Stimulated activated naive B cell treated with anti-CD40 and anti-IgM and Interleukin-4, amounts not matched to agents 10 μg/mL and 1 μg/mL and 100 μg/mL, for 72 hours (primary cell): ENCODE data around the gene ADH6.

Experiments used
- ATAC-seq, 2 donors: fragments of 150-1000 bp; cut with Tn5 transposase; replicated peaks; 2 replicates each; pipeline ENCODE4 v1.10.0; 2021; ENCODE audit warnings: moderate library complexity in 1 of 2
- DNase-seq: peaks from one replicate; pipeline ENCODE4 v3.0.0; 2021
- H3K27ac Mint-ChIP-seq: one replicate; pipeline ENCODE4 v1.8.0; 2022; ENCODE audit warnings: mild to moderate bottlenecking, mixed read lengths
- H3K27me3 Mint-ChIP-seq, 2 donors: one replicate each; pipeline ENCODE4 v1.8.0; 2022; ENCODE audit warnings: mixed read lengths in 2 of 2
- H3K36me3 Mint-ChIP-seq, 2 donors: one replicate each; pipeline ENCODE4 v1.8.0; 2022; ENCODE audit warnings: mixed read lengths in 2 of 2, mild to moderate bottlenecking in 1 of 2
- H3K4me1 Mint-ChIP-seq, 2 donors: one replicate each; pipeline ENCODE4 v1.8.0; 2022; ENCODE audit warnings: mixed read lengths in 2 of 2, mild to moderate bottlenecking in 1 of 2
- H3K4me3 Mint-ChIP-seq, 2 donors: one replicate each; pipeline ENCODE4 v1.8.0; 2022; ENCODE audit warnings: mild to moderate bottlenecking in 2 of 2, mixed read lengths in 2 of 2, moderate library complexity in 1 of 2
- H3K9me3 Mint-ChIP-seq, 2 donors: one replicate each; pipeline ENCODE4 v1.8.0; 2022; ENCODE audit warnings: mixed read lengths in 2 of 2, mild to moderate bottlenecking in 1 of 2

The ADH6 gene

DNA sequence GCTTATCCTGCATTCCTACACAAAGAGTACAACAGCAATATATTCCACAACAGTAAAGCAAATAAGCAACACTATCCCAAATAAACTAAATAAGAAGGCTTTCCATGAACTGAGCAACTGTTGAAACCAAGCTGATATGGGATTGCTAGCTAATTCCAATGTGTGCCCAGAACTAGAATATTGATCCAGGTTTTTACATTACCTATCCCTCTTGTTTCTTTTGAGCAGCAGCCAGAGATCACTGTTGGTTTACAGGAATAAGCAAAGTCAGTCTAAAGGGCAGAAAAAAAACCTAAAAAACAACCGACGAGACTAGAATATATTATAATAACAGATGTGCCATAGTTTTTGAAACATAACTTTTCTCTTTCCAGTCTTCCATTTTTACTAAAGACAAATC lies 52.5 kb downstream of the ADH6 start:
- peaks cover 0 to 2% of the 10 kb centered on the region in 2 donors for H3K36me3 Mint-ChIP-seq
- DNase-seq (no peak), ATAC-seq (no peak)
- H3K4me1 Mint-ChIP-seq = no peaks in the 10 kb centered on the region
- H3K4me3 Mint-ChIP-seq = no peak overlapping the region
- peaks cover 2 to 7% of the 10 kb centered on the region in 2 donors for H3K9me3 Mint-ChIP-seq
- no peak overlapping the region for H3K27ac Mint-ChIP-seq
- no peaks in the 10 kb centered on the region for H3K27me3 Mint-ChIP-seq

- peaks cover 2 to 7% of the 10 kb centered on the region in 2 donors for H3K9me3 Mint-ChIP-seq
- no peak overlapping the region for H3K4me3 Mint-ChIP-seq
- H3K27me3 Mint-ChIP-seq = no peaks in the 10 kb centered on the region
- peaks cover 0 to 2% of the 10 kb centered on the region in 2 donors for H3K36me3 Mint-ChIP-seq
- DNase-seq = no peak
- H3K27ac Mint-ChIP-seq = no peak overlapping the region
- no peaks in the 10 kb centered on the region for H3K4me1 Mint-ChIP-seq
- ATAC-seq = no peak
These were observed 53.1 kb downstream of the ADH6 start for GRCh38 chr4:99165978-99166377.

GRCh38 chr4:99161373-99162099 lies 57.5 kb downstream of the ADH6 start:
- Mint-ChIP-seq H3K9me3 (peaks cover 0 to 2% of the 10 kb centered on the region in 2 donors), H3K4me1 (no peaks in the 10 kb centered on the region), H3K27ac (no peak overlapping the region), H3K36me3 (peaks cover 0 to 2% of the 10 kb centered on the region in 2 donors), H3K4me3 (no peak overlapping the region), H3K27me3 (no peaks in the 10 kb centered on the region)
- DNase-seq = no peak
- ATAC-seq = no peak

- Mint-ChIP-seq H3K27ac (no peak overlapping the region), H3K4me1 (no peaks in the 10 kb centered on the region), H3K9me3 (no peaks in the 10 kb centered on the region), H3K4me3 (no peak overlapping the region), H3K36me3 (no peaks in the 10 kb centered on the region), H3K27me3 (no peaks in the 10 kb centered on the region)
- ATAC-seq (no peak), DNase-seq (no peak)
These were observed 59.3 kb downstream of the ADH6 start for GRCh38 chr4:99159699-99160098.

- Mint-ChIP-seq H3K27me3 (no peaks in the 10 kb centered on the region), H3K4me3 (no peak overlapping the region), H3K9me3 (no peaks in the 10 kb centered on the region), H3K4me1 (no peaks in the 10 kb centered on the region), H3K36me3 (no peaks in the 10 kb centered on the region), H3K27ac (no peak overlapping the region)
- DNase-seq = no peak
- ATAC-seq = no peak
These were observed 61.5 kb downstream of the ADH6 start for GRCh38 chr4:99157478-99157935.

DNA sequence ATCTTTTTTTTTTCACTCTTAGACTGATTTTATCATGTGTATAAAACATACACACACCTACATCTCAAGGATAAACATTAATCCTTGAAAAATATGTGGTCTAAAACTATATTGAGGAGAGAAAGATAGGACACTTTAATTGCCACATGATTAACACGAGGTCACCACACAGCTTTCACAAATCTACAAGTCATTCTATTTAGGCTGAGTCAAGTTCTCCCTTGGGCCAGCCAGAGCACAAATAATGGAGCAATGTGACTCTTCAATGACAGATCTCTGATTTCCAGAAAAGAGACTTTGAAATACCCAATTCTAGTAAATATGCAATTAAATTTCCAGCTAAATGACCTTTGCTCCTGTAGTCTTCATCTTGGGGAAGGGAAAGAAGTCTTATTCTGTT lies 62.1 kb downstream of the ADH6 start:
- Mint-ChIP-seq H3K36me3 (no peaks in the 10 kb centered on the region), H3K4me1 (no peaks in the 10 kb centered on the region), H3K9me3 (no peaks in the 10 kb centered on the region), H3K27ac (no peak overlapping the region), H3K27me3 (no peaks in the 10 kb centered on the region), H3K4me3 (no peak overlapping the region)
- DNase-seq (no peak), ATAC-seq (no peak)

- H3K27me3 Mint-ChIP-seq = no peaks in the 10 kb centered on the region
- no peak for ATAC-seq
These were observed 64.2 kb downstream of the ADH6 start for GRCh38 chr4:99154658-99155342.

More at GRCh38 chr4:99154658-99155342, 64.2 kb downstream of the ADH6 start:
- H3K27ac Mint-ChIP-seq = no peak overlapping the region
- DNase-seq = no peak
- H3K4me1 Mint-ChIP-seq = no peaks in the 10 kb centered on the region
- peaks cover 8 to 10% of the 10 kb centered on the region in 2 donors for H3K9me3 Mint-ChIP-seq
- H3K36me3 Mint-ChIP-seq = peaks cover 2 to 5% of the 10 kb centered on the region in 2 donors
- H3K4me3 Mint-ChIP-seq = no peak overlapping the region
